ENCODE results near the gene TATDN2.

Gene TATDN2

DNA sequence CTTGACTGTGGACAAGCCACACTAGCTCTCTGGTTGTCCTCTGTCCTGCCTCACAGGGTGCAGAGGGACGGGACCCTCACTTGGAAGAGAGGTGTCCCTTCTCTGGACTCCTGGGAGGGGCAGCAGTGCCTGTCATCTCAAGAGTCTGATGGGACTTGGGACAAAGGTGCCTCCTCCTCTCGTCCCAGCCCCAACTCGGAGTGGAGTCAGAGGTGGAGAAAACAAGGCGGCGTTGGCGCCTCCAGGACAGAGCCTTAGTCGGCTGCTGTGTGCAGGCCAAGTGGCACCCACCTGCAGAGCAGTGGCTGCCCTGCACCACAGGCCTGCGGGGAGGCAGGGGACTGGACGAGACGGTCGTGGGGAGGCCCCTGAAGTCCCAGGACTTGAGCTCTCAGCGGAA is 82.1 kb downstream of the TATDN2 start:
- peaks cover 51% of the 10 kb centered on the region for H3K27me3 ChIP-seq
- no peak for TF ChIP-seq CTCF (IDR thresholded peaks at IDR 0.05)
- no peaks in the 10 kb centered on the region for H3K4me1 ChIP-seq (ENCODE audit: control insufficient read depth in 1 of 2, insufficient read depth in 1 of 2, low read depth in 1 of 2, low read length in 1 of 2)
- no peaks in the 10 kb centered on the region for H3K36me3 ChIP-seq
- H3K9me3 ChIP-seq: no peaks in the 10 kb centered on the region
- H3K4me3 ChIP-seq (ENCODE audit: low read depth in 1 of 2, low read length in 1 of 2): no peak overlapping the region
- H3K27ac ChIP-seq: no peak overlapping the region

All from neutrophil (primary cell).